Measurements from ENCODE around the gene SHISAL1.

SHISAL1 gene

GRCh38 chr22:44271732-44272400, 40.9 kb downstream of the SHISAL1 start:
- ATAC-seq, result no peak

GRCh38 chr22:44271010-44271500, 41.7 kb downstream of the SHISAL1 start:
- no peak for ATAC-seq
- no peak for TF ChIP-seq OSR1 (CRISPR knock-in tag; IDR thresholded peaks at IDR 0.05)
- no peak for TF ChIP-seq ESRRG (CRISPR knock-in tag; IDR thresholded peaks at IDR 0.05)
- TF ChIP-seq ZFP3 (CRISPR knock-in tag; IDR thresholded peaks at IDR 0.05), result no peak
- no peak for TF ChIP-seq ARNTL (CRISPR knock-in tag; IDR thresholded peaks at IDR 0.05; ENCODE audit: borderline replicate concordance, low read depth)
- TF ChIP-seq TOX (CRISPR knock-in tag; IDR thresholded peaks at IDR 0.05; ENCODE audit: borderline replicate concordance), result no peak
- TF ChIP-seq BACH2 (CRISPR knock-in tag; IDR thresholded peaks at IDR 0.05; ENCODE audit: borderline replicate concordance), result no peak
- no peak for TF ChIP-seq CSDC2 (CRISPR knock-in tag; IDR thresholded peaks at IDR 0.05)
- TF ChIP-seq ZC3H10 (CRISPR knock-in tag; IDR thresholded peaks at IDR 0.05), result no peak
- TF ChIP-seq RARB (CRISPR knock-in tag; IDR thresholded peaks at IDR 0.05), result no peak
- TF ChIP-seq ZFP30 (CRISPR knock-in tag; IDR thresholded peaks at IDR 0.05), result no peak
- no peak for TF ChIP-seq CREB5 (CRISPR knock-in tag; IDR thresholded peaks at IDR 0.05; ENCODE audit: low read depth)

More at GRCh38 chr22:44271732-44272400, 40.9 kb downstream of the SHISAL1 start:
- no peak for TF ChIP-seq ESRRG (CRISPR knock-in tag; IDR thresholded peaks at IDR 0.05)
- no peak for TF ChIP-seq OSR1 (CRISPR knock-in tag; IDR thresholded peaks at IDR 0.05)
- no peak for TF ChIP-seq ZC3H10 (CRISPR knock-in tag; IDR thresholded peaks at IDR 0.05)

- TF ChIP-seq SNAI2 (CRISPR knock-in tag; IDR thresholded peaks at IDR 0.05), result no peak
- ATAC-seq, result no peak
These were observed 42.2 kb downstream of the SHISAL1 start for GRCh38 chr22:44270556-44270880.

- ATAC-seq, result no peak
These were observed 42.8 kb downstream of the SHISAL1 start for GRCh38 chr22:44269757-44270555.

More at GRCh38 chr22:44269757-44270555, 42.8 kb downstream of the SHISAL1 start:
- TF ChIP-seq BACH2 (CRISPR knock-in tag; IDR thresholded peaks at IDR 0.05; ENCODE audit: borderline replicate concordance), result no peak
- no peak for TF ChIP-seq POU6F1 (CRISPR knock-in tag; IDR thresholded peaks at IDR 0.05; ENCODE audit: borderline replicate concordance, low read depth)
- TF ChIP-seq RARB (CRISPR knock-in tag; IDR thresholded peaks at IDR 0.05), result no peak
- no peak for TF ChIP-seq ZFP30 (CRISPR knock-in tag; IDR thresholded peaks at IDR 0.05)
- TF ChIP-seq GLIS3 (CRISPR knock-in tag; IDR thresholded peaks at IDR 0.05), result no peak
- no peak for TF ChIP-seq ZNF70 (CRISPR knock-in tag; IDR thresholded peaks at IDR 0.05)
- no peak for TF ChIP-seq SNAI2 (CRISPR knock-in tag; IDR thresholded peaks at IDR 0.05)
- TF ChIP-seq ZNF565 (CRISPR knock-in tag; conservative IDR thresholded peaks at IDR 0.05; ENCODE audit: low read depth), result no peak
- TF ChIP-seq ARNTL (CRISPR knock-in tag; IDR thresholded peaks at IDR 0.05; ENCODE audit: borderline replicate concordance, low read depth), result no peak
- no peak for TF ChIP-seq ZNF8 (CRISPR knock-in tag; IDR thresholded peaks at IDR 0.05)
- TF ChIP-seq ZFP3 (CRISPR knock-in tag; IDR thresholded peaks at IDR 0.05), result no peak
- no peak for TF ChIP-seq PPARA (CRISPR knock-in tag; IDR thresholded peaks at IDR 0.05; ENCODE audit: borderline replicate concordance)
- TF ChIP-seq PATZ1 (CRISPR knock-in tag; IDR thresholded peaks at IDR 0.05; ENCODE audit: borderline replicate concordance), result no peak
- TF ChIP-seq CSDC2 (CRISPR knock-in tag; IDR thresholded peaks at IDR 0.05), result no peak
- TF ChIP-seq TSHZ2 (CRISPR knock-in tag; IDR thresholded peaks at IDR 0.05), result no peak
- no peak for TF ChIP-seq CSRNP3 (CRISPR knock-in tag; IDR thresholded peaks at IDR 0.05)
- no peak for TF ChIP-seq TOX (CRISPR knock-in tag; IDR thresholded peaks at IDR 0.05; ENCODE audit: borderline replicate concordance)
- no peak for TF ChIP-seq ESRRG (CRISPR knock-in tag; IDR thresholded peaks at IDR 0.05)
